Heart right ventricle (tissue), 16 donors: ENCODE data around the gene LPP. TPM values are rescaled to one million over a fixed set of nuclear protein-coding genes. Genes with fewer than 3 reads are reported as not detected.

Experiments
- ATAC-seq, 8 donors: fragments of 200-7000 bp; cut with Tn5 transposase; one replicate each; pipeline ENCODE4 v1.9.1; 2020; ENCODE audit warnings: mild to moderate bottlenecking in 8 of 8, moderate library complexity in 8 of 8, moderate number of reproducible peaks in 1 of 8
- DNase-seq, 2 donors: peaks; one replicate each; pipeline ENCODE4 v3.0.0-alpha.2; 2020
- H3K27ac ChIP-seq, 10 donors: fragments of 200-600 bp; sonication (generic) in 2 of 10; one replicate each; pipeline versions ENCODE4 v1.5.0 to v1.8.0; 2020 to 2022; ENCODE audit warnings: mild to moderate bottlenecking in 3 of 10
- H3K27me3 ChIP-seq, 7 donors: fragments of 200-600 bp; one replicate each; pipeline ENCODE4 v1.8.0; 2021 to 2022; ENCODE audit warnings: mild to moderate bottlenecking in 2 of 7
- H3K36me3 ChIP-seq, 9 donors: fragments of 200-600 bp; sonication (generic) in 1 of 9; one replicate each; pipeline versions ENCODE4 v1.5.0 to v1.8.0; 2020 to 2022; ENCODE audit warnings: mild to moderate bottlenecking in 2 of 9
- H3K4me1 ChIP-seq, 9 donors: fragments of 200-600 bp; sonication (generic) in 1 of 9; one replicate each; pipeline versions ENCODE4 v1.5.0 to v1.8.0; 2020 to 2022; ENCODE audit warnings: mild to moderate bottlenecking in 4 of 9
- H3K4me3 ChIP-seq, 10 donors: fragments of 200-600 bp; sonication (generic) in 2 of 10; one replicate each; pipeline versions ENCODE4 v1.5.0 to v1.8.0; 2020 to 2022; ENCODE audit warnings: mild to moderate bottlenecking in 7 of 10, moderate library complexity in 2 of 10
- H3K9me3 ChIP-seq, 11 donors: fragments of 200-600 bp in 10 of 11; sonication (generic) in 2 of 11; one replicate each; pipeline versions ENCODE4 v1.5.0 to v1.8.0; 2013 to 2022; ENCODE audit warnings: mild to moderate bottlenecking in 2 of 11, control low read depth in 1 of 11, moderate library complexity in 1 of 11
- CTCF ChIP-seq, 9 donors: fragments of 200-600 bp; sonication (generic) in 2 of 9; IDR thresholded peaks; one replicate each; pipeline versions ENCODE4 v1.5.0 to v1.8.0; 2021 to 2022; ENCODE audit warnings: antibody characterized with exemption in 9 of 9, mild to moderate bottlenecking in 5 of 9, moderate library complexity in 1 of 9
- WGBS, 2 donors: extraction: QIAGEN DNeasy Blood & Tissue Kit; methylation state at CpG; one replicate each; pipeline ENCODE4 v1.1.7; 2013; ENCODE audit warnings: inconsistent platforms in 1 of 2; 5-methylcytosine and 5-hydroxymethylcytosine counted together
- intact Hi-C, 10 donors: fragments of 100-400 bp; cut with DNase I; formaldehyde crosslinking; loops; one replicate each; pipeline versions ENCODE4 v1.11.1 to v1.14.2; 2022
- polyA plus RNA-seq, 2 donors: library from polyadenylated mRNA; stranded (reverse); fragments of 200-250 nt; gene quantifications; one replicate each; pipeline ENCODE4 v1.2.3, GENCODE V29; 2013
- total RNA-seq, 10 donors: library from RNA; stranded (reverse); fragmentation: NEBNext Ultra II Directional in 3 of 10; extraction: Animal tissue kit (Norgen Biotek cat#: 25700) in 3 of 10; gene quantifications; one replicate each; pipeline versions ENCODE4 v1.2.1 to v1.2.4, GENCODE V29; 2021 to 2023
- donor health status: Arrhythmogenic right ventricular cardiomyopathy.
- donor health status: ischemic (EF 13 %, LVEDD 7.1; RV severe dilation, severe dysfunction).
- donor health status: healthy with polysubstance abuse.
- donor health status: DM: no; HTN: yes; CAD: no.
- donor health status: DM: no; HTN: no; CAD: no.
- donor health status: ischemic (EF 25% LVEDD 6.9; RV normal size, moderate dysfunction).
- donor health status: ischemic (EF 25% LVEDD 5.7; RV mildly dilated, moderate dysfunction).
- donor health status: healthy.
- donor health status: DM: yes; HTN: yes; CAD: no.
- donor health status: Ischemic cardiomyopathy.
- donor health status: ischemic (EF 35%, LVEDD 5.7; RV mildly dilated, moderate dysfunction).
- donor health status: nonischemic (EF 11% LVEDD 7.7; RV severe dilation, severe dysfunction).
- donor health status: DM: yes; HTN: yes; CAD: no.
- donor health status: PGD.
- donor health status: ischemic (EF 29% LVEDD 5.4; RV normal size, mild dysfunction).
- donor health status: nonischemic (EF 23%, LVEDD 6.1; RV moderate dilation, normal function).

Gene LPP
- total and polyA plus RNA-seq, 12 donors, result 8.5 to 188 (median 140) TPM

- peaks cover 0 to 23% (median 9%) of the 10 kb centered on the region in 9 donors for H3K4me1 ChIP-seq
- no peak for TF ChIP-seq CTCF (IDR thresholded peaks at IDR 0.05)
- DNase-seq (no peak), ATAC-seq (no peak)
- intact Hi-C loops, result no loop called here
- no peak overlapping the region for H3K27ac ChIP-seq
- H3K36me3 ChIP-seq, result no peaks in the 10 kb centered on the region
- H3K4me3 ChIP-seq, result no peak overlapping the region
- H3K9me3 ChIP-seq, result peaks cover 0 to 4% (median 0%) of the 10 kb centered on the region in 11 donors
- no peaks in the 10 kb centered on the region for H3K27me3 ChIP-seq
- 95 to 98% methylated on average over 3 of the region's 3 CpGs for WGBS, 2 donors
Observed at GRCh38 chr3:188832146-188832545, 678.2 kb downstream of the LPP start.

DNA sequence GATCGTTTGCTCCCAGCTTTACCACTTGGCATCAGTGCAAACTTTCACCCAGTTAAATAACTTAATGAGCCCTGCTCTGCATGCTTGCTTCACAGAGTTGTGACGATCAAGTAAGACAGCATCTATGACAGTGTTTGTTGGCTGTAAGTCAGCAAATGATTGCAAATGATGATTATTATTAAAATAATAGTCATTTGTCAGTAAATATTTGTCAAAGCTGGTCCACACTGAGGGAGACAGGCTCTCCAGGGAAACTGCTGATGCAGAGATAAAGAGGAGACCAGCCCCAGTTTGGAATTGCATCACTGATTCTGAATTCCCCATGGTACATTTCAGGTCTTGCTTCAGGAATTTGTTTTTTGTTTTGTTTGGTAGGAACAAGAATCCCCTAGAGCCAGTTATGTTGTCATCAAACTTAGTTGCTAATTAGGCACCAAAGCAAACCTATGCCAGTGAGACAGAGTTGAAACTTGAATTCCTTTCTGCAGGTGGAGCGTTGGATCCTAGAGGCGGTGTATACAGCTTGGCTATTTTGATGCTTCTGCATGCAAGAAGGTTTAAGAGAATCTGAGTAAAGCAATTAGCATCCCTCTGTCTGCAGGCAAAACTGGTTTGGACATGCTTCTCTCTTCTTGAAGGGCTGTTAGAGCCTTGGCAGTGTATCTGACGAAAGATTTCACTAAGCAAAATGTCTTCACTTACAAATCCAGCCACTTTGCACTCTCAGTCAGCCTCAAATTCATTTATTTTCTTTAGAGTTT is 679.2 kb downstream of the LPP start:
- H3K4me1 ChIP-seq, result peaks cover 0 to 23% (median 9%) of the 10 kb centered on the region in 9 donors
- peak in 2 of 8 donors; percentile 24 to 49 for ATAC-seq
- WGBS, 2 donors, result 65% methylated on average over 5 of the region's 5 CpGs
- H3K4me3 ChIP-seq, result no peak overlapping the region
- H3K9me3 ChIP-seq, result peaks cover 0 to 4% (median 0%) of the 10 kb centered on the region in 11 donors
- no peaks in the 10 kb centered on the region for H3K36me3 ChIP-seq
- H3K27ac ChIP-seq, result no peak overlapping the region
- no peak for DNase-seq
- no peaks in the 10 kb centered on the region for H3K27me3 ChIP-seq
- intact Hi-C loops, result no loop called here
- no peak for TF ChIP-seq CTCF (IDR thresholded peaks at IDR 0.05)

DNA sequence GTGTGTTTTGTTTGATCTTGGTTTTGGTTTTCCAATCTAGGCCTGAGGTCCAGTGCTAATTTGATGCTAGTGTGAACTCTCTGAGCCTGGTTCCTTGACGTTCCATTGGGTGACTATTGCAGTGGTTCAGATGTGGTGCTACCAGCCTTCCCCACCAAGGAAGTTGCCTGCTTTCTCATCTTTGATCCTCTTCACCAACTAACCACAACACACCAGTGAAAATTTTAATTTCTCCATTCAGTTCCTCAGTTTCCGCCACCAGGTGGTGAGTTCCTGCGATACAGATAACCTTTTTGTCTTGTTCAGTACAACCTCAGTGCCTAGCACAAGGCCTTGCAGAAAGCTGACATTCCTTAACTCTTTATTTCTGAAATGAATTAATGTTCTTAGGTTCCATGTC is 680.4 kb downstream of the LPP start:
- 96 to 97% methylated on average over 3 of the region's 3 CpGs for WGBS, 2 donors
- peaks cover 0 to 21% (median 9%) of the 10 kb centered on the region in 9 donors for H3K4me1 ChIP-seq
- TF ChIP-seq CTCF (IDR thresholded peaks at IDR 0.05), result no peak
- H3K27ac ChIP-seq, result no peak overlapping the region
- H3K36me3 ChIP-seq, result no peaks in the 10 kb centered on the region
- intact Hi-C loops, result no loop called here
- no peaks in the 10 kb centered on the region for H3K27me3 ChIP-seq
- DNase-seq (no peak), ATAC-seq (no peak)
- no peak overlapping the region for H3K4me3 ChIP-seq
- peaks cover 0 to 4% (median 0%) of the 10 kb centered on the region in 11 donors for H3K9me3 ChIP-seq

DNA sequence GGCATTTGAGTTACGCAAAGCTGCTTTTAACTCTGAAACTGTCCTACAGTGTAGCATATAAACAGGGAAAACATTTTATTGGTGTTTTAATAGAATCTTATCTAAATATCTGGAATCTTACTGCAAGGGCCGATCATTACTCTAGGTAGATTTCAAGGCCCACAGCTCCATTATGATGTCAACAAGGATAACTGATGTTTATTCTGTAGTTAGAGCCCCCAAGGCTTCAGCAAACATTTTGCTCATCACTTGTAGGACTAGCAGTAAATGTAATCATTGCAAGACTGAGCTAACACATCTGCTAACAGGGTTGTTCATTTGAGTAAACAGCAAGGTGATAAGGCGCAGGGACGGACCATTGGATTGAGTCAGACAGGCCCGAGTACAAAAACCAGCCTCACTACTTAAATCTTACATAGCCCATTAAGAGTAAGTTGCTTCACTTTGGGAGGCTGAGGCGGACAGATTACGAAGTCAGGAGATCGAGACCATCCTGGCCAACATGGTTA is 685.3 kb downstream of the LPP start:
- Histone ChIP-seq H3K27me3 (no peaks in the 10 kb centered on the region), H3K4me1 (peaks cover 0 to 28% (median 0%) of the 10 kb centered on the region in 9 donors), H3K4me3 (no peak overlapping the region), H3K9me3 (no peaks in the 10 kb centered on the region), H3K36me3 (no peaks in the 10 kb centered on the region), H3K27ac (no peak overlapping the region)
- WGBS, 2 donors, result 93% methylated on average over 8 of the region's 8 CpGs
- ATAC-seq (no peak), DNase-seq (no peak)
- intact Hi-C loops, result no loop called here
- TF ChIP-seq CTCF (IDR thresholded peaks at IDR 0.05), result no peak
